Caki2 (cell line): Measurements from ENCODE around the gene TLE6. TPM values are rescaled to one million over a fixed set of nuclear protein-coding genes. Genes with fewer than 3 reads are reported as not detected.
"Not testable (repeated sequence)": the region's sequence is repeated elsewhere in the genome, so short reads cannot be mapped to it uniquely, and the experiment has no call there.

Experiments used
- DNase-seq: peaks from one replicate; pipeline ENCODE4 v3.0.0-alpha.2; 2015; ENCODE audit warnings: low read depth
- in situ Hi-C: cut with HindIII; loops from 2 replicates; pipeline ENCODE4 v1.10.0; 2016; ENCODE audit warnings: low sequenced_read_pairs, low pct_unique_long_range_greater_than_20kb, mixed read lengths
- total RNA-seq: library from RNA; depleted of rRNA; stranded (reverse); fragments of >200 nt; shearing (Covaris generic); gene quantifications from 2 replicates; pipeline ENCODE4 v1.2.3, GENCODE V29; 2014; ENCODE audit warnings: low replicate concordance; rRNA removed

The TLE6 gene
- total RNA-seq, 1 experiment from 2014 or later, result 10.5 TPM

GRCh38 chr19:3036977-3037544 is 59.7 kb downstream of the TLE6 start:
- DNase-seq, in situ Hi-C loops: not testable (repeated sequence)

- no peak for DNase-seq
- in situ Hi-C loops, result no loop called here
Observed at GRCh38 chr19:3038214-3038613, 60.9 kb downstream of the TLE6 start.

- no peak for DNase-seq
- in situ Hi-C loops, result no loop called here
Observed at GRCh38 chr19:3039125-3039524, 61.8 kb downstream of the TLE6 start.

GRCh38 chr19:3039641-3040077 is 62.3 kb downstream of the TLE6 start:
- in situ Hi-C loops, result no loop called here
- DNase-seq, result no peak

- in situ Hi-C loops, result no loop called here
- no peak for DNase-seq
Observed at GRCh38 chr19:3041327-3041726, 64.0 kb downstream of the TLE6 start.

GRCh38 chr19:3041761-3042620 is 64.6 kb downstream of the TLE6 start:
- in situ Hi-C loops, result no loop called here

GRCh38 chr19:3042621-3043267 is 65.4 kb downstream of the TLE6 start:
- in situ Hi-C loops, result no loop called here

More at GRCh38 chr19:3041761-3042620, 64.6 kb downstream of the TLE6 start:
- no peak for DNase-seq

More at GRCh38 chr19:3042621-3043267, 65.4 kb downstream of the TLE6 start:
- no peak for DNase-seq

Other genes starting within 250 kb of the TLE6 start
- 32.1 and 33.1 TPM in 2 replicates for gene SLC39A3, start 237.5 kb upstream of the TLE6 start, total RNA-seq
- 47.2 and 62.5 TPM in 2 replicates for gene SGTA, start 194.3 kb upstream of the TLE6 start, total RNA-seq
- 127 and 192 TPM in 2 replicates for gene THOP1, start 192.1 kb upstream of the TLE6 start, total RNA-seq
- gene ZNF554, start 157.7 kb upstream of the TLE6 start, total RNA-seq, result 0.41 and 3.2 TPM in 2 replicates
- 3.9 and 12.4 TPM in 2 replicates for gene ZNF555, start 136.1 kb upstream of the TLE6 start, total RNA-seq
- gene ZNF556, start 110.2 kb upstream of the TLE6 start, total RNA-seq, result 0.20 TPM in 1 of 2 replicates, not detected in the other
- 0.37 and 0.58 TPM in 2 replicates for gene ZNF57, start 76.6 kb upstream of the TLE6 start, total RNA-seq
- gene ZNF77, start 32.6 kb upstream of the TLE6 start, total RNA-seq, result 2.2 TPM in 1 of 2 replicates, not detected in the other
- gene TLE2, start 51.7 kb downstream of the TLE6 start, total RNA-seq, result 3.9 TPM in 1 of 2 replicates, not detected in the other
- gene TLE5, start 84.9 kb downstream of the TLE6 start, total RNA-seq, result 117 and 168 TPM in 2 replicates
- gene GNA11, start 116.8 kb downstream of the TLE6 start, total RNA-seq, result 17.2 and 24.0 TPM in 2 replicates
- not detected in 2 replicates for gene GNA15, start 158.5 kb downstream of the TLE6 start, total RNA-seq
- 0.58 TPM in 1 of 2 replicates, not detected in the other for gene S1PR4, start 201.2 kb downstream of the TLE6 start, total RNA-seq
- gene NCLN, start 208.4 kb downstream of the TLE6 start, total RNA-seq, result 45.6 and 108 TPM in 2 replicates
- 0.47 TPM in 1 of 2 replicates, not detected in the other for gene CELF5, start 247.1 kb downstream of the TLE6 start, total RNA-seq